ENCODE results near the gene CCSER1.

DNA sequence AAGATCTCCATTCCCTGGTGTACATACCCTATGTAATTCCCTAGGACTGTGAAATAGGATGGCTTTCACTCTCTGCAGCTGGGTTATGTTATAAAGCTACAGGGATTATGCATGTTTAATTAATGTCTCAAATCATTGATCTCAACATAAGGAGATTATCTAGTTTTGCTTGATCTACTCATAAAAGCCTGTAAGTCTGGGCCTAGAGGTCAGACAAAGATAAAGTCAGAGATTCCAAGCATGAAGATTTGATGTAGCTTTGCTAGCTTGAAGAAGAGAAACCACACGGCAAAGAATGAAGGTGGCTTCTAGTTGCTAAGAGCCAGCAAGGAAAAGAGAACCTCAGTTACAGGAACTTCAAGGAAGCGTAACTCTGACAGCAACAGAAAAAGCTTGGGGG, 456.9 kb downstream of the CCSER1 start:
- TF ChIP-seq, protein P1, sequence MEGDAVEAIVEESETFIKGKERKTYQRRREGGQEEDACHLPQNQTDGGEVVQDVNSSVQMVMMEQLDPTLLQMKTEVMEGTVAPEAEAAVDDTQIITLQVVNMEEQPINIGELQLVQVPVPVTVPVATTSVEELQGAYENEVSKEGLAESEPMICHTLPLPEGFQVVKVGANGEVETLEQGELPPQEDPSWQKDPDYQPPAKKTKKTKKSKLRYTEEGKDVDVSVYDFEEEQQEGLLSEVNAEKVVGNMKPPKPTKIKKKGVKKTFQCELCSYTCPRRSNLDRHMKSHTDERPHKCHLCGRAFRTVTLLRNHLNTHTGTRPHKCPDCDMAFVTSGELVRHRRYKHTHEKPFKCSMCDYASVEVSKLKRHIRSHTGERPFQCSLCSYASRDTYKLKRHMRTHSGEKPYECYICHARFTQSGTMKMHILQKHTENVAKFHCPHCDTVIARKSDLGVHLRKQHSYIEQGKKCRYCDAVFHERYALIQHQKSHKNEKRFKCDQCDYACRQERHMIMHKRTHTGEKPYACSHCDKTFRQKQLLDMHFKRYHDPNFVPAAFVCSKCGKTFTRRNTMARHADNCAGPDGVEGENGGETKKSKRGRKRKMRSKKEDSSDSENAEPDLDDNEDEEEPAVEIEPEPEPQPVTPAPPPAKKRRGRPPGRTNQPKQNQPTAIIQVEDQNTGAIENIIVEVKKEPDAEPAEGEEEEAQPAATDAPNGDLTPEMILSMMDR (IDR thresholded peaks at IDR 0.05; ENCODE audit: insufficient read depth, low read length, poor library complexity, severe bottlenecking) = no peak
- TF ChIP-seq EZH2phosphoT487 (conservative IDR thresholded peaks at IDR 0.05; ENCODE audit: low read length) = no peak

Data from SU-DHL-6 (cell line).